ENCODE data around the gene WDR3.

- TF ChIP-seq CTCF (IDR thresholded peaks at IDR 0.05): no peak
- no peak for TF ChIP-seq POLR2A (IDR thresholded peaks at IDR 0.05)
These were observed 77.9 kb downstream of the WDR3 start for GRCh38 chr1:118007391-118007790.

Measured in heart left ventricle (tissue), 13 donors.